ENCODE data around the gene SCAPER.

SCAPER gene

GRCh38 chr15:76335307-76336253 is 569.6 kb downstream of the SCAPER start:
- peaks cover 6% of the 10 kb centered on the region for H3K4me1 ChIP-seq (ENCODE audit: insufficient read depth, poor library complexity, severe bottlenecking)
- DNase-seq (ENCODE audit: low spot score) (no peak), ATAC-seq (ENCODE audit: low read depth) (peak; percentile 5; the same call in 2 of the 3 replicates)
- TF ChIP-seq CTCF (IDR thresholded peaks at IDR 0.05; ENCODE audit: poor library complexity, severe bottlenecking) = no peak
- 0 out of 2 replicates have a peak, but pooled peaks cover 2% of the 10 kb centered on the region for H3K36me3 ChIP-seq (ENCODE audit: low read depth)
- peak overlapping the region; percentile 44 for H3K4me3 ChIP-seq (ENCODE audit: severe bottlenecking)
- no peaks in the 10 kb centered on the region for H3K9me3 ChIP-seq (ENCODE audit: severe bottlenecking)
- H3K27ac ChIP-seq (ENCODE audit: poor library complexity, severe bottlenecking) = peak overlapping the region; percentile 56
- H3K27me3 ChIP-seq (ENCODE audit: insufficient read depth, poor library complexity, severe bottlenecking) = no peaks in the 10 kb centered on the region

GRCh38 chr15:76334438-76335306 is 570.5 kb downstream of the SCAPER start:
- H3K4me1 ChIP-seq (ENCODE audit: insufficient read depth, poor library complexity, severe bottlenecking) = peaks cover 6% of the 10 kb centered on the region
- H3K4me3 ChIP-seq (ENCODE audit: severe bottlenecking) = no peak overlapping the region
- no peaks in the 10 kb centered on the region for H3K36me3 ChIP-seq (ENCODE audit: low read depth)
- H3K27me3 ChIP-seq (ENCODE audit: insufficient read depth, poor library complexity, severe bottlenecking) = no peaks in the 10 kb centered on the region
- DNase-seq (ENCODE audit: low spot score) (no peak), ATAC-seq (ENCODE audit: low read depth) (no peak)
- TF ChIP-seq CTCF (IDR thresholded peaks at IDR 0.05; ENCODE audit: poor library complexity, severe bottlenecking) = no peak
- no peaks in the 10 kb centered on the region for H3K9me3 ChIP-seq (ENCODE audit: severe bottlenecking)
- no peak overlapping the region for H3K27ac ChIP-seq (ENCODE audit: poor library complexity, severe bottlenecking)

- Histone ChIP-seq H3K4me3 (ENCODE audit: severe bottlenecking) (no peak overlapping the region), H3K9me3 (ENCODE audit: severe bottlenecking) (no peaks in the 10 kb centered on the region), H3K27me3 (ENCODE audit: insufficient read depth, poor library complexity, severe bottlenecking) (no peaks in the 10 kb centered on the region), H3K27ac (ENCODE audit: poor library complexity, severe bottlenecking) (no peak overlapping the region), H3K36me3 (ENCODE audit: low read depth) (no peaks in the 10 kb centered on the region), H3K4me1 (ENCODE audit: insufficient read depth, poor library complexity, severe bottlenecking) (peaks cover 6% of the 10 kb centered on the region)
- ATAC-seq (ENCODE audit: low read depth) (no peak), DNase-seq (ENCODE audit: low spot score) (no peak)
- peak; percentile 71 for TF ChIP-seq CTCF (IDR thresholded peaks at IDR 0.05; ENCODE audit: poor library complexity, severe bottlenecking)
These were observed 571.3 kb downstream of the SCAPER start for GRCh38 chr15:76333720-76334437.

GRCh38 chr15:76333309-76333708 is 571.8 kb downstream of the SCAPER start:
- DNase-seq (ENCODE audit: low spot score) = no peak
- TF ChIP-seq CTCF (IDR thresholded peaks at IDR 0.05; ENCODE audit: poor library complexity, severe bottlenecking) = no peak
- H3K36me3 ChIP-seq (ENCODE audit: low read depth) = no peaks in the 10 kb centered on the region
- no peak overlapping the region for H3K4me3 ChIP-seq (ENCODE audit: severe bottlenecking)
- peaks cover 6% of the 10 kb centered on the region for H3K4me1 ChIP-seq (ENCODE audit: insufficient read depth, poor library complexity, severe bottlenecking)
- H3K27ac ChIP-seq (ENCODE audit: poor library complexity, severe bottlenecking) = no peak overlapping the region
- no peaks in the 10 kb centered on the region for H3K27me3 ChIP-seq (ENCODE audit: insufficient read depth, poor library complexity, severe bottlenecking)
- ATAC-seq (ENCODE audit: low read depth) = no peak
- no peaks in the 10 kb centered on the region for H3K9me3 ChIP-seq (ENCODE audit: severe bottlenecking)
